Endothelial cell of umbilical vein (primary cell): ENCODE data around the gene PIGA. TPM values are rescaled to one million over a fixed set of nuclear protein-coding genes. Genes with fewer than 3 reads are reported as not detected.

Experiments
- BruUV-seq: library from RNA; stranded (reverse); fragments of 400-500 nt; replicated peaks from 2 replicates; lab custom pipeline; 2021; lab: Mats Ljungman, UMichigan
- CTCF ChIA-PET: fragments of 300-600, 350-600 bp; sonication (Branson Sonifier 250); formaldehyde crosslinking; loops from one replicate; lab custom pipeline; 2021; ENCODE audit warnings: antibody characterized with exemption, inconsistent platforms; lab: Charles Lee
- POLR2A ChIA-PET: fragments of 300-600, 350-600 bp; sonication (Branson Sonifier 250); formaldehyde crosslinking; loops from one replicate; lab custom pipeline; 2021; ENCODE audit warnings: antibody characterized with exemption, inconsistent platforms; lab: Charles Lee
- DNase-seq: peaks from one replicate; pipeline ENCODE4 v3.0.0-alpha.2; 2011; ENCODE audit warnings: low read depth, low spot score
- FAIRE-seq: peaks from 2 replicates; lab custom pipeline; 2011; peaks lifted over from hg19 to GRCh38; lab: Jason Lieb, UNC
- H2AFZ ChIP-seq: 2 replicates; pipeline ENCODE4 v1.6.0; 2012; ENCODE audit warnings: low read depth, low read length, control low read depth, inconsistent platforms
- H3K27ac ChIP-seq: 2 replicates; pipeline ENCODE4 v1.5.1; 2011; ENCODE audit warnings: low read depth, mild to moderate bottlenecking, control low read depth, low read length, moderate library complexity; ENCODE audit not compliant: insufficient read depth
- H3K27me3 ChIP-seq, 2 experiments: 2 replicates each; pipeline versions ENCODE4 v1.6.0 to v1.6.1; 2011; ENCODE audit warnings: low read length in 2 of 2, mixed read lengths in 1 of 2; ENCODE audit not compliant: control insufficient read depth in 2 of 2, insufficient read depth in 2 of 2
- H3K36me3 ChIP-seq, 2 experiments: 2 replicates in 1 of 2; 3 replicates in 1 of 2; pipeline ENCODE4 v1.5.1; 2011; ENCODE audit warnings: low read length in 2 of 2, mild to moderate bottlenecking in 1 of 2, moderate library complexity in 1 of 2; ENCODE audit not compliant: control insufficient read depth in 2 of 2, insufficient read depth in 2 of 2; ENCODE audit errors: extremely low read depth in 1 of 2
- H3K4me1 ChIP-seq: 3 replicates; pipeline ENCODE4 v1.5.1; 2011; ENCODE audit warnings: mild to moderate bottlenecking, low read length; ENCODE audit not compliant: control insufficient read depth, insufficient read depth; ENCODE audit errors: extremely low read depth
- H3K4me2 ChIP-seq: 2 replicates; pipeline ENCODE4 v1.6.1; 2011; ENCODE audit warnings: low read length, control low read depth, mixed read lengths; ENCODE audit not compliant: insufficient read depth
- H3K4me3 ChIP-seq, 3 experiments: fragments of 200-600 bp in 1 of 3; sonication (generic), shearing (Covaris generic) in 1 of 3; replicated peaks in 1 of 3; 2 replicates each; pipeline ENCODE4 v1.5.1; 2011 to 2016; ENCODE audit warnings: control low read depth in 3 of 3, low read length in 3 of 3, mild to moderate bottlenecking in 2 of 3, inconsistent platforms in 1 of 3, low read depth in 1 of 3, moderate library complexity in 1 of 3; ENCODE audit not compliant: insufficient read depth in 1 of 3
- H3K79me2 ChIP-seq: 2 replicates; pipeline ENCODE4 v1.6.0; 2012; ENCODE audit warnings: low read length, inconsistent platforms; ENCODE audit not compliant: control insufficient read depth, insufficient read depth
- H3K9ac ChIP-seq: replicated peaks from 2 replicates; pipeline ENCODE3; 2011; ENCODE audit warnings: low read length, control low read depth; ENCODE audit not compliant: insufficient read depth; ENCODE audit errors: extremely low read depth
- H3K9me1 ChIP-seq: replicated peaks from 3 replicates; pipeline ENCODE4 v1.6.0; 2011; ENCODE audit warnings: mild to moderate bottlenecking, low read length; ENCODE audit not compliant: control insufficient read depth, insufficient read depth; ENCODE audit errors: extremely low read depth
- H3K9me3 ChIP-seq: replicated peaks from 2 replicates; pipeline ENCODE4 v1.5.1; 2012; ENCODE audit warnings: low read length, inconsistent platforms; ENCODE audit not compliant: control insufficient read depth, insufficient read depth
- H4K20me1 ChIP-seq: replicated peaks from 2 replicates; pipeline ENCODE3; 2011; ENCODE audit warnings: mild to moderate bottlenecking, low read length; ENCODE audit not compliant: control insufficient read depth, insufficient read depth; ENCODE audit errors: extremely low read depth
- CTCF ChIP-seq, 2 donors: IDR thresholded peaks; 1 replicate in 1 of 2; 2 replicates in 1 of 2; pipeline ENCODE4 v1.5.1; 2011; ENCODE audit warnings: low read length in 2 of 2, mild to moderate bottlenecking in 2 of 2, moderate library complexity in 2 of 2, control low read depth in 1 of 2, inconsistent platforms in 1 of 2, low read depth in 1 of 2; ENCODE audit not compliant: insufficient read depth in 1 of 2; ENCODE audit errors: extremely low read depth in 1 of 2
- EZH2 ChIP-seq: IDR thresholded peaks from 2 replicates; pipeline ENCODE4 v1.6.1; 2012; ENCODE audit warnings: borderline replicate concordance, low read depth, mild to moderate bottlenecking, moderate library complexity, low read length, inconsistent platforms; ENCODE audit not compliant: severe bottlenecking
- FOS ChIP-seq: IDR thresholded peaks from 2 replicates; pipeline ENCODE4 v1.6.1; 2011; ENCODE audit warnings: mild to moderate bottlenecking, low read length, moderate library complexity, borderline replicate concordance; ENCODE audit not compliant: insufficient read depth
- GATA2 ChIP-seq: IDR thresholded peaks from 2 replicates; pipeline ENCODE4 v1.7.0; 2011; ENCODE audit warnings: low read depth, mild to moderate bottlenecking, moderate library complexity, mixed read lengths, low read length; ENCODE audit not compliant: insufficient read length, insufficient read depth
- JUN ChIP-seq: IDR thresholded peaks from 2 replicates; pipeline ENCODE4 v1.6.1; 2011; ENCODE audit warnings: borderline replicate concordance, low read depth; ENCODE audit not compliant: insufficient read length, insufficient read depth
- MAX ChIP-seq: IDR thresholded peaks from 2 replicates; pipeline ENCODE4 v1.6.1; 2011; ENCODE audit not compliant: insufficient read depth, insufficient read length
- MYC ChIP-seq: IDR thresholded peaks from one replicate; pipeline ENCODE4 v1.6.1; 2011; ENCODE audit warnings: mild to moderate bottlenecking, low read depth, low read length
- POLR2A ChIP-seq: IDR thresholded peaks from 2 replicates; pipeline ENCODE4 v1.6.1; 2012; ENCODE audit warnings: low read depth, mild to moderate bottlenecking, control low read depth, low read length
- POLR2AphosphoS5 ChIP-seq: IDR thresholded peaks from 2 replicates; pipeline ENCODE4 v1.6.1; 2012; ENCODE audit warnings: low read depth, mild to moderate bottlenecking, control low read depth, low read length, moderate library complexity; ENCODE audit not compliant: insufficient read depth
- dilution Hi-C: fragments of 300-500 bp; cut with MboI; formaldehyde crosslinking; loops from one replicate; pipeline ENCODE4 v1.15.0; 2019; ENCODE audit warnings: low sequenced_read_pairs; ENCODE audit not compliant: extremely low pct_ligation_motif_present
- intact Hi-C: fragments of 100-400 bp; cut with micrococcal nuclease; formaldehyde crosslinking; loops from one replicate; pipeline ENCODE4 v1.10.0; 2022
- polyA plus RNA-seq, 4 experiments: library from polyadenylated mRNA; depleted of rRNA in 3 of 4; stranded (reverse) in 3 of 4; unstranded in 1 of 4; fragments of >200 nt; gene quantifications; 2 replicates each; pipeline versions ENCODE4 v1.2.1 to v1.2.3, GENCODE V29; 2011 to 2012; ENCODE audit warnings: missing spikeins in 1 of 4
- total RNA-seq: library from RNA; stranded (reverse); gene quantifications from 2 replicates; pipeline ENCODE4 v1.2.3, GENCODE V29; 2021

The PIGA gene
- total and polyA plus RNA-seq, 2 donors (not counting 3 experiments of a cell fraction or from before 2014, with no cell fraction given), result 4.0 to 12.1 TPM

DNA sequence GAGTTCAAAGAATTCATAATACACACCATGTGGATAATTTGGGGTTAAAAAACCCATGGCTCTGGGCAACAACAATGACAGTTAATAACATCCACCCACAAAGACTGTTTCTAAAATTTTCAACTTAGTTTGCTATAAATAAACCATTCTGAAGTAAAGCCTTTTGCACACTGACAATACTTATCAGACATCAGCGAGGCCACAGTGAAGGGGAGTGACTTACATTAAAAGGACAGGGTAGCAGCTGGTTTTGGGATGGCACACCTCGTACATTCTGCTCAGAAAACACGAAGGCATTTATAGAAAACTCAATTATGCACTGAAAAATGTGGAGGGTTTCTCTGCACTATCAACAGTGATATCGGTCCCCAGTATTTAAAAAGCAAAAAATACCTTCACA lies 15.0 kb downstream of the PIGA start:
- no peaks in the 10 kb centered on the region for H3K79me2 ChIP-seq
- no peaks in the 10 kb centered on the region for H3K4me1 ChIP-seq
- BruUV-seq, result no TSS peak
- H3K4me3 ChIP-seq, result no peak overlapping the region
- dilution Hi-C loops (no loop called here), intact Hi-C loops (no loop called here)
- no peak overlapping the region for H3K4me2 ChIP-seq
- no peak for DNase-seq
- H3K9me1 ChIP-seq, result no peaks in the 10 kb centered on the region
- ChIA-PET POLR2A (no interaction called here), CTCF (no interaction called here)
- no peak overlapping the region for H2AFZ ChIP-seq
- no peaks in the 10 kb centered on the region for H3K27me3 ChIP-seq
- no peak overlapping the region for H3K9ac ChIP-seq
- no peaks in the 10 kb centered on the region for H3K9me3 ChIP-seq
- no peak overlapping the region for H3K27ac ChIP-seq
- TF ChIP-seq CTCF (IDR thresholded peaks at IDR 0.05; ENCODE audit: extremely low read depth in 1 of 2, insufficient read depth in 1 of 2, low read depth in 1 of 2, low read length in 2 of 2) (no peak), EZH2 (no peak), POLR2A (no peak), JUN (no peak), MYC (no peak), FOS (no peak), MAX (no peak), GATA2 (no peak), POLR2AphosphoS5 (no peak)
- no peaks in the 10 kb centered on the region for H3K36me3 ChIP-seq
- no peaks in the 10 kb centered on the region for H4K20me1 ChIP-seq
- no peak for FAIRE-seq
